Kidney tubule cell (primary cell): ENCODE data around the gene NDUFV1.
"Not testable (repeated sequence)": the region's sequence is repeated elsewhere in the genome, so short reads cannot be mapped to it uniquely, and the experiment has no call there.

Experiments
- DNase-seq: peaks from one replicate; pipeline ENCODE4 v3.0.0-alpha.2; 2018; ENCODE audit warnings: low spot score

Gene NDUFV1

GRCh38 chr11:67611704-67612587 is 5.2 kb downstream of the NDUFV1 start:
- no peak for DNase-seq

- DNase-seq, result no peak
Observed at GRCh38 chr11:67612751-67613150, 6.0 kb downstream of the NDUFV1 start.

GRCh38 chr11:67613313-67613959 is 6.7 kb downstream of the NDUFV1 start:
- no peak for DNase-seq

- DNase-seq, result peak; percentile 82
Observed at GRCh38 chr11:67613960-67614715, 7.4 kb downstream of the NDUFV1 start.

- peak; percentile 54 for DNase-seq
Observed at GRCh38 chr11:67614730-67615714, 8.3 kb downstream of the NDUFV1 start.

- no peak for DNase-seq
Observed at GRCh38 chr11:67615728-67616430, 9.1 kb downstream of the NDUFV1 start.

- DNase-seq, result no peak
Observed at GRCh38 chr11:67616431-67617242, 9.9 kb downstream of the NDUFV1 start.

- DNase-seq, result no peak
Observed at GRCh38 chr11:67617243-67617953, 10.7 kb downstream of the NDUFV1 start.

GRCh38 chr11:67618901-67619659 is 12.3 kb downstream of the NDUFV1 start:
- DNase-seq, result not testable (repeated sequence)

GRCh38 chr11:67619683-67620618 is 13.2 kb downstream of the NDUFV1 start:
- DNase-seq, result not testable (repeated sequence)

- DNase-seq, result not testable (repeated sequence)
Observed at GRCh38 chr11:67620621-67621020, 13.9 kb downstream of the NDUFV1 start.

- DNase-seq, result not testable (repeated sequence)
Observed at GRCh38 chr11:67621928-67622327, 15.2 kb downstream of the NDUFV1 start.

- DNase-seq, result not testable (repeated sequence)
Observed at GRCh38 chr11:67622905-67623304, 16.2 kb downstream of the NDUFV1 start.

GRCh38 chr11:67623795-67624194 is 17.1 kb downstream of the NDUFV1 start:
- not testable (repeated sequence) for DNase-seq

GRCh38 chr11:67626131-67626833 is 19.5 kb downstream of the NDUFV1 start:
- not testable (repeated sequence) for DNase-seq

GRCh38 chr11:67626970-67627369 is 20.2 kb downstream of the NDUFV1 start:
- DNase-seq, result no peak

- DNase-seq, result no peak
Observed at GRCh38 chr11:67627441-67627811, 20.7 kb downstream of the NDUFV1 start.
